Amniotic stem cell (primary cell): ENCODE measurements around the gene MAST4.

Experiments
- DNase-seq: peaks from one replicate; lab custom pipeline; 2025; lab: John Stamatoyannopoulos, UW

MAST4 gene

DNA sequence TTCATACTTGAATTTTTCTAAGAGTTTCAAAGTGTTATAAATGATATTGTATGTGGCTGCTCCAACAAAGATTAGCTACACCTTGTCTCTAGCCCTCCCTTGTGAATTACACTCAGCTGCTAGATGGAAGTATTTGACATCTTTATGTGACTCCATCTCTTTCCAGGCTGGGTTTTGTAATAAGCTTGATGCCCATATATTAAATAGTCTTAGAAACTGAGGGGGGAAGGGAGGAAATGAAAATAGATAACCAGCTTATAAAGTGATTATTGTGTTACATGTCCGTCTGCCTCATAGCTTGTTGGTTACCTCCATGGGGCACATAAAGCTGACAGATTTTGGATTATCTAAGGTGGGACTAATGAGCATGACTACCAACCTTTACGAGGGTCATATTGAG lies 537.0 kb downstream of the MAST4 start:
- no peak for DNase-seq

GRCh38 chr5:67133776-67134175 lies 537.6 kb downstream of the MAST4 start:
- no peak for DNase-seq

- no peak for DNase-seq
Observed at GRCh38 chr5:67135381-67135984, 539.3 kb downstream of the MAST4 start.

- no peak for DNase-seq
Observed at GRCh38 chr5:67139030-67139429, 542.8 kb downstream of the MAST4 start.

DNA sequence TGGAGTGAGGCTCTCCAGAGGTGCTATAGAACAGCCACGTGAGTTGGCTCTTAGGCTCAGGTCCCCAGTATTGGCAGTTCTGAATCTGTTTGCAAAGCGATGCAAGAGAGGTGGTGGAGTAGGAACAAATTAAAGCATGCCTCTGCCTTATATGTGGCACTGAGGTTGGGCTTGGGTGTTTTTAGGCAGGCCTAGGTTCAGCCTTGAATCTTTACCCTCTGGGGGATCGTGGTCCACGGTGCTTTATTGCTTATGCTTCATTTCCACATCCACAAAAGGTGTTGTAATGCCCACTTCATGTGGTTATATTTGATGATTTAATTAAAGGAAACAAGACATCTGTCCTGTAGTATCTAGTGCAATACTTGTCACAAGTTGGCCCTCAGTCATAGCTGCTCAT lies 544.2 kb downstream of the MAST4 start:
- DNase-seq, result no peak

DNA sequence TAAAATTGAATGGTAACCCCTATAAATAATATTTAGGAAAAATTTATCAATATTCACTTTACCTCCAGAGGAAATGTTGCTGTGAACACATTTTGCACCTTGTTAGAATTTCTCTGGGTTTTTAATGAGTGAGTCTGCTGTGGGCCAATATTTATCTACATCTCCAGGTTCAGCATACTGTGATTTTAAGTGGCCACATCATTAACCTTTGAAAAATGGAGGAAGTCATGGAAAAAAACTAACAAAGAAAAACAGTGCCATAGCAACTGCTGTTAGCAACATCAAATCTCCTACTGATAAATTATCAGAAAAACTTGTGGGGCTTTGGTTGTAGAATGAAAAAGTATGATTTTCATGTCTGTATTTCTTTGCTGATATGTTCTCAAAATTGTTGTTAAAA lies 545.5 kb downstream of the MAST4 start:
- no peak for DNase-seq

GRCh38 chr5:67142816-67143215 lies 546.6 kb downstream of the MAST4 start:
- DNase-seq, result no peak

GRCh38 chr5:67143549-67143948 lies 547.4 kb downstream of the MAST4 start:
- no peak for DNase-seq

DNA sequence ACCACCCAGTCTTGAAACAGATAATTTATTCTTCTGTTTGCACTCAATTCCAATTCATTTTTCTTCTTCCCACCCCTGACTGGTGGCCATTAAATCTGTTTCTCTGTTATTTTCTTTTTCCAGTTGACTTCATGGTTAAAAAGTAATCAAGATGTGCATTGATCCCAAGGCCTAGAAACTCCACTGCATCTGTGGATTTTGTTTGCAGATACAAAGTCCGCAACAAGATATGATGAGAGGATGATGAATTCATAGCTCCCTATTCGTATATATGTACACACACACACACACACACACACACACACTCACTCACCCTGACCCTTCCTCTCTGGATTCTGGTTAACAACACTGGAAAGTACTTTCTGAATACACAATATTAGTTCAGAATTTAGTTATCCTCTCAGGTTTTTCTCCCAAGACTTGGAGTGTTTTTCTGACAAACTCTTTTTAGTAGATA lies 548.0 kb downstream of the MAST4 start:
- DNase-seq, result no peak

DNA sequence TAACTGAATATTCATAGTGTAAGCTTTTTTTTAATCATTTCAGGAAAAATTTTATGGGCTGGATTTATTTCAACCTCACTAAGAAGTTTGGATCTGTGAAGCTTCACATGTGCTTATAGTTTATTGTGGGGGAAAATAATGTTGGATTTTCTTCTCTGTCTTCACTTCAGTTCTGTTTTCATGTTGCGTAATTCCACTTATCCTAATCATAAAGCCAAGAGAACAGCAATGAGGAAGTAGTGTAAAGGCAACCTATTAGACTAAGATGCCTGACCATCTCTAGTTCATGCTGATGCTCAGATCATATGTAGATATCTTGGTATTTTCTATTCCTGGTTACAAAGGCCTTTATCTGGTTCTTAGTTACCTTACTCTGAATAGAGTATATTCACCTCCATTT lies 550.4 kb downstream of the MAST4 start:
- DNase-seq, result no peak

DNA sequence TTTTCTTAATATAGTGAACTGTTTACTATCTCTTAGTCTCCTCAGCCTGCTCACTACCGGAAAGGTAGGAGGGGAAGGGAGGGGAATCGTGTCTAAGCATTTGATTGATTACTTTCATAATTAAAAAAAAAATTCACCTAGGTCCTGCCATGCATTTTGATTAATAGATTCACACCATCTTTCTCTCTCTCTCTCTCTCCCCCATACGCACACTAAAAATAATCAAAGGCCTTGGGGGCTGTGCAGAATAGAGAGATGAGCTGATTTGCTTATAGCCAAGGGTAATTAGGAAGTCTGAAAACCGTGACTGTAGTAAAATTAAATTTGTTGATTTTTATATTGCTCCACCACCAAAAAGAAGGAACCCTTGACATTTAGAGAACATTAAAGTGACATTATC lies 550.8 kb downstream of the MAST4 start:
- DNase-seq, result no peak

DNA sequence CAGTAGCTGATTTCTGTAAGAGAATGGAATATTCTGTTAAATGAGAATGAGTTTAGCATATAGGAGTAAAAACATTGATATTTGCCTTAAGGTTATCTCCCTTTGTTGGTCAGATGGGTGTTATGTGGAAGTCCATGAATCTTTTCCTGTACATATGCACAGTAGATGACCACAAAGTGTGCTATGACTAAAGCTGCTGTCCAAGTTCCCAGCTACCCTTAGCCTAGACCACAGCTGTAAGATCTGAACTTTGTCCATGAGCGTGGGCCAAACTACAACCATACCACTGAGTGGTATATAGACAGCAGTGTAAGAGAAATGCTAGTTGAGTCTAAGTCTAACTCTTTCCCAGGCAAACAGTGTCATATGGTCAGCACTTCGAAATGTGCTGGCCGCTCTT lies 551.6 kb downstream of the MAST4 start:
- no peak for DNase-seq

DNA sequence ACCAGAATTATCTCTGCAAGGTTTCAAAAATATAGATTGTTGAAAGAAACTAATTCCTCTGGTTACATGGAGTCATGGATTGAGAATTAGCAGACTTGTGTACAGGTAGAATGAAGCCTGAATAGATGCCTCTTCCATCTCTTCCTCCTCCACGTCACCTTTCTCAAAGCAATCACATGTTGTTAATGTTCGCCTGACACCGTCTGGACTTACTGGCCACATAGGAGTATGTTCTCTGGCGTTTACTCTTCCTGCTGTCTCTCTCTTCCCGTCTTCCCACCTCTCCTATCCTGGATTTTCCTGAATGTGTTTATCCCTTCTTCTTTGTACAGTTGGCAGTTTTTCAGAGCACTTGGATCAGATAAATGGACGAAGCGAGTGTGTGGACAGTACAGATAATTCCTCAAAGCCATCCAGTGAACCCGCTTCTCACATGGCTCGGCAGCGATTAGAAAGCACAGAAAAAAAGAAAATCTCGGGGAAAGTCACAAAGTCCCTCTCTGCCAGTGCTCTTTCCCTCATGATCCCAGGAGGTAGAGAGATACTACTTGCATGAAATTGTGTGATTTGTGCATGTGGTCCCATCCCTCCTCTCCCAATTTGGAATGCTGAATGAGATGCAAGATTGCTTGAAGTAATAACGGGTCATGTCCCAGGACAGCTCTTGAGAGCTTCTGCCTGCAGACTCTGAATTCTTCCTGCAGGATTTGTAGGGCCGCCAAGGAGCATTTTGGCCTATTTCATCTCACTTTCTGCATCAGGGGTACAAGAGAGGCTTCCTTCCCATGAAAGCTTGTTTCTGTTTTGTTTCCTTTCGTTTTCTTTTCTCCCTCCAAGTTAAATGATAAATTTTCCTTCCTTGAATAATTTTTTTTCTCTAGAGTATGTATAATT lies 553.1 kb downstream of the MAST4 start:
- DNase-seq, result no peak

- no peak for DNase-seq
Observed at GRCh38 chr5:67149951-67150523, 553.8 kb downstream of the MAST4 start.

- DNase-seq, result no peak
Observed at GRCh38 chr5:67152400-67152799, 556.2 kb downstream of the MAST4 start.

- no peak for DNase-seq
Observed at GRCh38 chr5:67153292-67153691, 557.1 kb downstream of the MAST4 start.

DNA sequence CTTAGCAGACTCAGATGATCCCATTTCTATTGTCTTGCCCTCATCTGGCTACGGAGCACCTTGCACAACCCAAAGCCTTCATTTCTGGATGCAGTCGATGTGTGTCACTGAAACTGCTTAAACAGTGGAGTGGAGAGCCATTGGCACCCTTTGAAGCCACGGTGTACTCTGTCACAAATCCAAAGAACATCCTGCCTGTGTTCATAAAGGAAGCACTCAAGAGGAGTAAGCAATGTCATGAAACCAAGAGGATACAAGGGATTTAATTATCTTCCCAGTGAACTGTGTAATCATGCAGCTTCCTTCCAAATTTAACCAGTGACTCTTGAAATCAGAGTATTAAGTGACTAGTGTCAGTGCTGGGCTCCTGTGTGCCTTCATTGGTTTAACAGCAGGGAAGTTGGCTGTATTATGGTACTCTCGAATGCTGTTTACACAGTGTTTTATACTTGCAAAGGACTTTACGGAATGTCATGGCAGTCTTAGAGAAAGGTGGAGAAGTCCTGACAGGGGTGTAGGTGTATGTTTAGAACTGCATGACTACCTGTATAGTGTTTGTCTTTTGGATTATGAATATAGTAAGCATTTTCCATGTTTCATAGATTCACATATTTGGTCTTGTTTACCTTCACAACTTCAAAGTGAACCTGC lies 558.5 kb downstream of the MAST4 start:
- DNase-seq, result no peak

DNA sequence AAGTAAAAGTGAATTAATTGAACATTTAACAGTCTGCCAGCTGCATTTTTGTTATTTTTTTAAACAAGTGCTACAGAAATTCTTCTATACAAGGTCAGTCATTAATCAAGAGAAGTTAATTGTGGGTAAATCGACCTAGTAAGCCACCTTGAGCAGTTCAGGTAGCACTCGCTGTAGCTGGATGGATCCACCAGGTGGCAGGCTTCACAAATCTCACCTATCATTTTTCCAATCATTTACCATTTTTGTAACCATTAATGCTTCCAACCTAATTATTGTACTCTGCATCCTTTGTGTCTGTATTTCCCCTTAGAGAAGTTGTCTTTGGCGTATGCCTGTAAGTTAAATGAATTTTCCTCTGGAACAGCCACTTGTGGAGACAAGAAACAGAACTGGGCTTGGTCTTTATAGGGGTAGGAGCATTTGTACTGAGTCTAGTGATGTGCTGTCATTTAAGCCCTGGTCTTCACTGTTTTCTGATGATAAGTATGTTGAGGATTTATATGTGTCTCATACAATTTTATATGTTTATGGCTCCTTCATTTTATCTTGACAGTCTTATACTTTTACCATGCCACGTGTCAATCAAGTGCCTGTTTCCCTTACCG lies 560.9 kb downstream of the MAST4 start:
- DNase-seq, result peak; percentile 8

DNA sequence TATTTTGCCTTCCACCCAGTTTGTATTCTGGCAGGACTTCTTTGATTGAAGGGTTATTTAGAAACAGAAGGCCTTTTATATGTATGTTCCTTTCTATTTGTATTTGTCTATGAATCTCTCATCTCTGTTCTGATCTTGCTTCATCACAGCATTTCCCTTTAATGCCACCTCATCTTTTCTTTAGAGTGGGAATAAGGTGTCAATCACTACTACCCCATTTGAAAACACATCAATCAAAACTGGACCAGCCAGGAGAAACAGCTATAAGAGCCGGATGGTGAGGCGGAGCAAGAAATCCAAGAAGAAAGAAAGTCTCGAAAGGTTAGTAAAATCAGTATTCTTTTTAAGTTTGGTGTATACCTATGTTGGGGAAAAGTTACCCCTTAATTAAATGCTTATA lies 564.1 kb downstream of the MAST4 start:
- no peak for DNase-seq

GRCh38 chr5:67160985-67161384 lies 564.8 kb downstream of the MAST4 start:
- DNase-seq, result peak; percentile 56

DNA sequence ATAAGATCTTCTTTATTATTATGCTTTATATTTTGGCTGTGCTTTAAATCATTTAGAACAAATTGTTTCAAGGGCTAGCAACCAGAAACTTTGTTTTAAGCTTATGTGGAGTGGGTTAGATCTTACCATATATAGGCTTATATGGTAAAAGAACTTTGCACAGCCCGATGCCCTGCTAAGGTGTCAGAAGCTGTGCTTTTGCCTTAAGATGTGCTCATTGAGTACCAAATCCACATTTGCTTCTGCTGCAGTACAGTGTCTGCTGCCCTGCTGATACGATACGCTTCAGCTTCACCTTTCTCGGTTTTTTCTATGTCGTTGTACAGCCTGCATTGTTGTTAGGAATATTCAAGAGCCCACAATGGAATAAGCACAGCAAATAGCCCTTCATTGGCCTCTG lies 565.6 kb downstream of the MAST4 start:
- DNase-seq, result no peak

GRCh38 chr5:67163231-67163756 lies 567.1 kb downstream of the MAST4 start:
- no peak for DNase-seq
